Skeletal muscle tissue (tissue), 4 donors: ENCODE results near the gene NXPH4. TPM values are rescaled to one million over a fixed set of nuclear protein-coding genes. Genes with fewer than 3 reads are reported as not detected.

ENCODE experiments used
- H3K27ac ChIP-seq: one replicate; pipeline ENCODE4 v1.7.0; 2013; ENCODE audit warnings: mild to moderate bottlenecking, low read depth, low read length, inconsistent platforms
- H3K27me3 ChIP-seq, 3 donors: one replicate each; pipeline ENCODE4 v1.7.0; 2013; ENCODE audit warnings: low read length in 3 of 3; ENCODE audit not compliant: control insufficient read depth in 3 of 3, insufficient read depth in 3 of 3
- H3K36me3 ChIP-seq, 3 donors: one replicate each; pipeline ENCODE4 v1.7.0; 2013; ENCODE audit warnings: low read length in 3 of 3; ENCODE audit not compliant: control insufficient read depth in 3 of 3, insufficient read depth in 3 of 3
- H3K4me1 ChIP-seq, 3 donors: one replicate each; pipeline ENCODE4 v1.7.0; 2013; ENCODE audit warnings: low read length in 3 of 3, mild to moderate bottlenecking in 3 of 3; ENCODE audit not compliant: control insufficient read depth in 3 of 3, insufficient read depth in 3 of 3
- H3K4me3 ChIP-seq, 3 donors: one replicate each; pipeline ENCODE4 v1.7.0; 2013; ENCODE audit warnings: low read length in 3 of 3
- H3K9ac ChIP-seq, 3 donors: one replicate each; pipeline ENCODE4 v1.7.0; 2013; ENCODE audit warnings: low read length in 3 of 3, mild to moderate bottlenecking in 3 of 3, moderate library complexity in 2 of 3, low read depth in 1 of 3
- H3K9me3 ChIP-seq, 3 donors: one replicate each; pipeline ENCODE4 v1.7.0; 2013; ENCODE audit warnings: low read length in 3 of 3; ENCODE audit not compliant: control insufficient read depth in 3 of 3
- total RNA-seq: library from RNA; depleted of rRNA; stranded (reverse); fragments of >200 nt; gene quantifications from one replicate; pipeline ENCODE4 v1.2.3, GENCODE V29; 2014
- donor health status: Osteomylitis.

The NXPH4 gene
- total RNA-seq, 1 donor from 2014 or later = not detected

GRCh38 chr12:57229046-57229633 lies 12.5 kb downstream of the NXPH4 start:
- Histone ChIP-seq H3K27me3 (peaks cover 21 to 24% (median 22%) of the 10 kb centered on the region in 3 donors), H3K27ac (peak overlapping the region; percentile 72), H3K4me3 (peak overlapping the region; percentile 77 to 98 (median 95)), H3K36me3 (peaks cover 25 to 29% (median 25%) of the 10 kb centered on the region in 3 donors), H3K9ac (peak overlapping the region; percentile 24 to 94 (median 89)), H3K4me1 (peaks cover 17 to 35% (median 24%) of the 10 kb centered on the region in 3 donors), H3K9me3 (no peaks in the 10 kb centered on the region)

GRCh38 chr12:57229634-57230380 lies 13.2 kb downstream of the NXPH4 start, which contains the start of gene SHMT2:
SHMT2 (plus strand) TSS chr12:57229711; CDS start chr12:57229779, 68 bp downstream.
- Histone ChIP-seq H3K27me3 (peaks cover 15 to 18% (median 16%) of the 10 kb centered on the region in 3 donors), H3K4me1 (peaks cover 17 to 37% (median 24%) of the 10 kb centered on the region in 3 donors), H3K9ac (peak within 1 kb of the TSS; percentile 89 to 94 (median 89)), H3K27ac (peak within 1 kb of the TSS; percentile 72), H3K9me3 (no peaks in the 10 kb centered on the region), H3K4me3 (peak within 1 kb of the TSS; percentile 77 to 98 (median 95)), H3K36me3 (peaks cover 29 to 33% (median 30%) of the 10 kb centered on the region in 3 donors)

- peaks cover 9 to 11% (median 10%) of the 10 kb centered on the region in 3 donors for H3K27me3 ChIP-seq
- H3K27ac ChIP-seq = peak overlapping the region; percentile 72
- H3K4me3 ChIP-seq = peak overlapping the region; percentile 77 to 98 (median 95)
- no peaks in the 10 kb centered on the region for H3K9me3 ChIP-seq
- H3K36me3 ChIP-seq = peaks cover 29 to 33% (median 30%) of the 10 kb centered on the region in 3 donors
- H3K9ac ChIP-seq = peak overlapping the region; percentile 89 to 94 (median 89)
- peaks cover 17 to 37% (median 24%) of the 10 kb centered on the region in 3 donors for H3K4me1 ChIP-seq
These were observed 14.0 kb downstream of the NXPH4 start for GRCh38 chr12:57230381-57231155.

GRCh38 chr12:57231276-57232021 lies 14.9 kb downstream of the NXPH4 start:
- Histone ChIP-seq H3K9ac (peak overlapping the region in 1 of 3 donors; percentile 25), H3K27ac (no peak overlapping the region), H3K4me3 (no peak overlapping the region)

GRCh38 chr12:57232156-57232756 lies 15.7 kb downstream of the NXPH4 start:
- Histone ChIP-seq H3K9me3 (no peaks in the 10 kb centered on the region), H3K9ac (no peak overlapping the region), H3K4me3 (no peak overlapping the region), H3K36me3 (peaks cover 29 to 33% (median 30%) of the 10 kb centered on the region in 3 donors), H3K4me1 (peaks cover 18 to 38% (median 25%) of the 10 kb centered on the region in 3 donors), H3K27me3 (peaks cover 8 to 16% (median 10%) of the 10 kb centered on the region in 3 donors), H3K27ac (no peak overlapping the region)

More at GRCh38 chr12:57231276-57232021, 14.9 kb downstream of the NXPH4 start:
- H3K27me3 ChIP-seq = peaks cover 7 to 11% (median 10%) of the 10 kb centered on the region in 3 donors
- H3K4me1 ChIP-seq = peaks cover 17 to 37% (median 24%) of the 10 kb centered on the region in 3 donors
- peaks cover 29 to 33% (median 30%) of the 10 kb centered on the region in 3 donors for H3K36me3 ChIP-seq
- H3K9me3 ChIP-seq = no peaks in the 10 kb centered on the region

- Histone ChIP-seq H3K4me1 (peaks cover 28 to 50% (median 31%) of the 10 kb centered on the region in 3 donors), H3K9ac (no peak overlapping the region), H3K27ac (peak overlapping the region; percentile 12), H3K36me3 (peaks cover 29 to 33% (median 30%) of the 10 kb centered on the region in 3 donors), H3K9me3 (no peaks in the 10 kb centered on the region), H3K4me3 (no peak overlapping the region), H3K27me3 (peaks cover 13 to 28% (median 21%) of the 10 kb centered on the region in 3 donors)
These were observed 17.0 kb downstream of the NXPH4 start for GRCh38 chr12:57233357-57234232.

GRCh38 chr12:57234233-57234570 lies 17.6 kb downstream of the NXPH4 start:
- Histone ChIP-seq H3K27ac (peak overlapping the region; percentile 54), H3K9ac (peak overlapping the region in 1 of 3 donors; percentile 40), H3K4me3 (no peak overlapping the region)

GRCh38 chr12:57234571-57235016 lies 18.0 kb downstream of the NXPH4 start:
- Histone ChIP-seq H3K9me3 (no peaks in the 10 kb centered on the region), H3K9ac (peak overlapping the region in 1 of 3 donors; percentile 40), H3K27me3 (peaks cover 13 to 32% (median 23%) of the 10 kb centered on the region in 3 donors), H3K27ac (peak overlapping the region; percentile 54), H3K36me3 (peaks cover 29 to 33% (median 30%) of the 10 kb centered on the region in 3 donors), H3K4me1 (peaks cover 28 to 56% (median 36%) of the 10 kb centered on the region in 3 donors), H3K4me3 (no peak overlapping the region)

More at GRCh38 chr12:57234233-57234570, 17.6 kb downstream of the NXPH4 start:
- H3K9me3 ChIP-seq = no peaks in the 10 kb centered on the region
- H3K4me1 ChIP-seq = peaks cover 28 to 52% (median 34%) of the 10 kb centered on the region in 3 donors
- H3K36me3 ChIP-seq = peaks cover 29 to 33% (median 30%) of the 10 kb centered on the region in 3 donors
- H3K27me3 ChIP-seq = peaks cover 13 to 32% (median 23%) of the 10 kb centered on the region in 3 donors
